ENCODE measurements around the gene CELSR2.

Gene CELSR2

DNA sequence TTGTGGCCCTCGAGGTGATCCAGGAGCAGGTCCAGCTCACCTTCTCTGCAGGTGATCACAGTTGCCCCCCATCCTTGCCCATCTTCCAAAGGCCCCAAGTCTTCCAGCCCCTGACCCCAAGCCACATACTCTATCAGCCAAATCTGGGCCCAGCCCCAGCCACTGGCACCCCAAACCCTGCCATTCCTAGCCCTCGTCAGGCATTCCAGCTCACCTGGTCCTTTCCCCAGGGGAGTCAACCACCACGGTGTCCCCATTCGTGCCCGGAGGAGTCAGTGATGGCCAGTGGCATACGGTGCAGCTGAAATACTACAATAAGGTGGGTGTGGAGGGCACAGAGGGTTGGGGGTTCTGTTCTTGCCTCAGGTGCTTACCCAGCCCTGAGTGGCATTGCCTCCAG lies 12.2 kb downstream of the CELSR2 start:
- Mint-ChIP-seq H3K27ac (no peak overlapping the region), H3K4me3 (no peak overlapping the region), H3K9me3 (ENCODE audit: low read depth) (no peaks in the 10 kb centered on the region), H3K4me1 (ENCODE audit: low read depth) (peaks cover 2% of the 10 kb centered on the region), H3K27me3 (no peaks in the 10 kb centered on the region), H3K36me3 (no peaks in the 10 kb centered on the region)

- no peaks in the 10 kb centered on the region for H3K9me3 Mint-ChIP-seq (ENCODE audit: low read depth)
- H3K4me1 Mint-ChIP-seq (ENCODE audit: low read depth) = peaks cover 2% of the 10 kb centered on the region
- no peak overlapping the region for H3K27ac Mint-ChIP-seq
- H3K36me3 Mint-ChIP-seq = no peaks in the 10 kb centered on the region
- no peaks in the 10 kb centered on the region for H3K27me3 Mint-ChIP-seq
- no peak overlapping the region for H3K4me3 Mint-ChIP-seq
These were observed 13.1 kb downstream of the CELSR2 start for GRCh38 chr1:109262231-109263055.

DNA sequence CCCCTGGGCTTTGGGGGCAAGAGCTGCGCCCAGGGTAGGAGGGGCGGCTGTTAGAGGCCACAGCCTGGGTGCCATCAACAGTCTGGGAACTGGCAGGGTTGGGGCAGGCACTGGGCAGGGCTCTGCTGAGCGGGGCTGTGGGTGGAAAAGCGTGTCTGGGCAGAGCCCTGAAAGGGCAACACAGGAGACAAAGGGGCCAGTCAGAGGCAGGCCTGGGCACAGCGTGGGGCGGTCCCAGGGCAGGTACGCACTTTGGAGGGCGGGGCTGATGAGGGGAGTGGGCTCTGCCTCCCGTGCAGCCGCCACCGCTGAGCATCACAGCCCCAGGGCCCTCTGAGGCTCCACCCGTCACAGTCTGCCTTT lies 13.9 kb downstream of the CELSR2 start:
- Mint-ChIP-seq H3K9me3 (ENCODE audit: low read depth) (no peaks in the 10 kb centered on the region), H3K27me3 (no peaks in the 10 kb centered on the region), H3K4me1 (ENCODE audit: low read depth) (peaks cover 2% of the 10 kb centered on the region), H3K36me3 (no peaks in the 10 kb centered on the region), H3K27ac (peak overlapping the region; percentile 81), H3K4me3 (no peak overlapping the region)

DNA sequence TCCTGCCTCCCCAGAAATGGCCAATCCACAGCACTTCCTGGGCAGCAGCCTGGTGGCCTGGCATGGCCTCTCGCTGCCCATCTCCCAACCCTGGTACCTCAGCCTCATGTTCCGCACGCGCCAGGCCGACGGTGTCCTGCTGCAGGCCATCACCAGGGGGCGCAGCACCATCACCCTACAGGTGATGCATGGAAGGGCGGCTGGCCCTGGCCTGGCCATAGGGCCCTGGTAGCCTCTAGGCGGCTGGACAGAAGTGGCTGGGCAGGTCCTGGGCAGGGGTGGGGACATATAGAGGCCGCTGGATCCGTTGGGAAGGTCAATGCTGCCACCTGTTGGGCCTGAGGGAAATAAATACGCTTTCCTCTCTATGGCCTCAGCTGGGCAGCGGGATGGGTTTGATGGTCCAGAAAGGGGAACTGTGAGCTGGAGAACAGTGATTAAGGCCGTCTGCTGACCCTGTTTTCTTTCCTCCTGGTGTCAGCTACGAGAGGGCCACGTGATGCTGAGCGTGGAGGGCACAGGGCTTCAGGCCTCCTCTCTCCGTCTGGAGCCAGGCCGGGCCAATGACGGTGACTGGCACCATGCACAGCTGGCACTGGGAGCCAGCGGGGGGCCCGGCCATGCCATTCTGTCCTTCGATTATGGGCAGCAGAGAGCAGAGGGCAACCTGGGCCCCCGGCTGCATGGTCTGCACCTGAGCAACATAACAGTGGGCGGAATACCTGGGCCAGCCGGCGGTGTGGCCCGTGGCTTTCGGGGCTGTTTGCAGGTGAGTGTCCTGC lies 14.4 kb downstream of the CELSR2 start:
- H3K4me3 Mint-ChIP-seq = no peak overlapping the region
- peak overlapping the region; percentile 81 for H3K27ac Mint-ChIP-seq
- H3K27me3 Mint-ChIP-seq = no peaks in the 10 kb centered on the region
- H3K36me3 Mint-ChIP-seq = no peaks in the 10 kb centered on the region
- peaks cover 2% of the 10 kb centered on the region for H3K4me1 Mint-ChIP-seq (ENCODE audit: low read depth)
- no peaks in the 10 kb centered on the region for H3K9me3 Mint-ChIP-seq (ENCODE audit: low read depth)

DNA sequence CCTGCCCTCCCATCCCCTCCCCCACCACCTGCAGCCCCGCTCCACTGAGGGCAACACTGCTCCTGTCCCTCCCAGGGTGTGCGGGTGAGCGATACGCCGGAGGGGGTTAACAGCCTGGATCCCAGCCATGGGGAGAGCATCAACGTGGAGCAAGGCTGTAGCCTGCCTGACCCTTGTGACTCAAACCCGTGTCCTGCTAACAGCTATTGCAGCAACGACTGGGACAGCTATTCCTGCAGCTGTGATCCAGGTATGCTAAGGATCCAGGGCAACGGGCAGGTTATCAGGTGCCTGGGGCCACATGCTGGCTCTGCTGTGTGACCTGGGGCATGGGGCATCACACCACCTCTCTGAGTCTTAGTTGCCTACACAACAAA lies 15.0 kb downstream of the CELSR2 start:
- Mint-ChIP-seq H3K9me3 (ENCODE audit: low read depth) (no peaks in the 10 kb centered on the region), H3K4me3 (no peak overlapping the region), H3K27ac (no peak overlapping the region), H3K27me3 (no peaks in the 10 kb centered on the region), H3K4me1 (ENCODE audit: low read depth) (peaks cover 2% of the 10 kb centered on the region), H3K36me3 (no peaks in the 10 kb centered on the region)

DNA sequence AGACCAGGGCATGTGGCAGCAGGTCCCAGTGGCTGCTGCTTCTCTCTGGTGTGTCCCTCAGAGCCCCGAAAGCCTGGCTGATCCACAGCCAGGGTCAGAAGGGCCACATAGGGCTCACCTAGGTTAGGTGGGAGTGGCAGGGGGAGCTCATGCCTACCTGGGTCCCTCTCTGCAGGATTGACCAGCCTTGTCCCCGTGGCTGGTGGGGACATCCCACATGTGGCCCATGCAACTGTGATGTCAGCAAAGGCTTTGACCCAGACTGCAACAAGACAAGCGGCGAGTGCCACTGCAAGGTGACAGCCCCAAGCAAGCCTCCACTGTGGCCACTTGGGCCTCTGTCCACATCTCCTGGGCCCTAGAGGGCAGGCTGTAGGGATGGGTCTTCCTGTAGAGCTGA lies 15.7 kb downstream of the CELSR2 start:
- no peak overlapping the region for H3K4me3 Mint-ChIP-seq
- H3K27me3 Mint-ChIP-seq = no peaks in the 10 kb centered on the region
- H3K36me3 Mint-ChIP-seq = peaks cover 2% of the 10 kb centered on the region
- no peaks in the 10 kb centered on the region for H3K9me3 Mint-ChIP-seq (ENCODE audit: low read depth)
- H3K4me1 Mint-ChIP-seq (ENCODE audit: low read depth) = peaks cover 2% of the 10 kb centered on the region
- no peak overlapping the region for H3K27ac Mint-ChIP-seq

- Mint-ChIP-seq H3K27me3 (no peaks in the 10 kb centered on the region), H3K4me3 (no peak overlapping the region), H3K9me3 (ENCODE audit: low read depth) (no peaks in the 10 kb centered on the region), H3K27ac (no peak overlapping the region), H3K4me1 (ENCODE audit: low read depth) (peaks cover 2% of the 10 kb centered on the region), H3K36me3 (peaks cover 2% of the 10 kb centered on the region)
These were observed 16.5 kb downstream of the CELSR2 start for GRCh38 chr1:109265741-109266330.

DNA sequence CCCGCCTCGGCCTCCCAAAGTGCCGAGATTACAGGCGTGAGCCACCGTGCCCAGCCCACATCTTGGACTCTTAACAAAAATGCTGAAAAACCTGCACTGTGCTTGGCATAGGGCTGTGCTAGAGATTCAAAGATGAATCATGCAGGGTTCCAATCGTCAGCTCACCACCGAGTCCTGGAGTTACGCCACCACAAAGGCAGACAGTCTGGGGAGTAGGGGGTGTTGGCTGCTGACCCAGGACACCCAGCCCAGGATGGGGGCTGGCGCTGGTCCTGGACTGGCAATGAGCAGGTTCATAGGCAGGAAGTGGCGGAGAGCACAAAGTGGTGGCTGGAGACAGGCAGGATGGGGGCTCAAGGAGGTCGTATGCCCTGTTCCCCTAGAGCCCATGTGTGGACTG lies 17.6 kb downstream of the CELSR2 start:
- Mint-ChIP-seq H3K27ac (no peak overlapping the region), H3K4me3 (no peak overlapping the region), H3K4me1 (ENCODE audit: low read depth) (peaks cover 2% of the 10 kb centered on the region), H3K27me3 (no peaks in the 10 kb centered on the region), H3K9me3 (ENCODE audit: low read depth) (no peaks in the 10 kb centered on the region), H3K36me3 (peaks cover 2% of the 10 kb centered on the region)

GRCh38 chr1:109267743-109268300 lies 18.5 kb downstream of the CELSR2 start:
- no peaks in the 10 kb centered on the region for H3K9me3 Mint-ChIP-seq (ENCODE audit: low read depth)
- no peak overlapping the region for H3K4me3 Mint-ChIP-seq
- no peak overlapping the region for H3K27ac Mint-ChIP-seq
- no peaks in the 10 kb centered on the region for H3K27me3 Mint-ChIP-seq
- H3K36me3 Mint-ChIP-seq = peaks cover 2% of the 10 kb centered on the region
- peaks cover 2% of the 10 kb centered on the region for H3K4me1 Mint-ChIP-seq (ENCODE audit: low read depth)

DNA sequence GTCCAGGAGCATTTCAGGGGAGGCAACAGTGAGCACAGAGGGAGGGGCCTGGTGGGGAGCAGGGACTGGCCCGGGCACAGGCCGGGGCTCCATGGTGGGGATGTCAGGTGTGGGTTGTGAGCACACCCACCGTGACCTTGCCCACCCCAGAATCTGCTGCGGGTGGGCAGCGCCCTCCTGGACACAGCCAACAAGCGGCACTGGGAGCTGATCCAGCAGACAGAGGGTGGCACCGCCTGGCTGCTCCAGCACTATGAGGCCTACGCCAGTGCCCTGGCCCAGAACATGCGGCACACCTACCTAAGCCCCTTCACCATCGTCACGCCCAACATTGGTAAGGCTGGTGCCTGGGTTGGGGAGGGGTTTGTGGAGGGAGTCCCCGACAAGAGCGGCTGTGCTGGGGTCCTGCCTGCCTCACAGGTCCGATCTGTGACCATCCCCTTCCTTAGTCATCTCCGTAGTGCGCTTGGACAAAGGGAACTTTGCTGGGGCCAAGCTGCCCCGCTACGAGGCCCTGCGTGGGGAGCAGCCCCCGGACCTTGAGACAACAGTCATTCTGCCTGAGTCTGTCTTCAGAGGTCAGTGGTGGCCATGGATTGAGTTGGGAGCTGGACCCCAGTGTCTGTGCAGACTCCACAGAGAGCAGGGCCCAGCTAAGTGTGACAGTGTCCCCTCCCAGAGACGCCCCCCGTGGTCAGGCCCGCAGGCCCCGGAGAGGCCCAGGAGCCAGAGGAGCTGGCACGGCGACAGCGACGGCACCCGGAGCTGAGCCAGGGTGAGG lies 19.3 kb downstream of the CELSR2 start:
- Mint-ChIP-seq H3K4me3 (no peak overlapping the region), H3K9me3 (ENCODE audit: low read depth) (no peaks in the 10 kb centered on the region), H3K36me3 (peaks cover 2% of the 10 kb centered on the region), H3K4me1 (ENCODE audit: low read depth) (peaks cover under 1% of the 10 kb centered on the region), H3K27ac (no peak overlapping the region), H3K27me3 (no peaks in the 10 kb centered on the region)

GRCh38 chr1:109269212-109269980 lies 20.1 kb downstream of the CELSR2 start:
- H3K4me1 Mint-ChIP-seq (ENCODE audit: low read depth) = no peaks in the 10 kb centered on the region
- H3K27ac Mint-ChIP-seq = no peak overlapping the region
- no peak overlapping the region for H3K4me3 Mint-ChIP-seq
- H3K27me3 Mint-ChIP-seq = no peaks in the 10 kb centered on the region
- H3K36me3 Mint-ChIP-seq = peaks cover 2% of the 10 kb centered on the region
- no peaks in the 10 kb centered on the region for H3K9me3 Mint-ChIP-seq (ENCODE audit: low read depth)

DNA sequence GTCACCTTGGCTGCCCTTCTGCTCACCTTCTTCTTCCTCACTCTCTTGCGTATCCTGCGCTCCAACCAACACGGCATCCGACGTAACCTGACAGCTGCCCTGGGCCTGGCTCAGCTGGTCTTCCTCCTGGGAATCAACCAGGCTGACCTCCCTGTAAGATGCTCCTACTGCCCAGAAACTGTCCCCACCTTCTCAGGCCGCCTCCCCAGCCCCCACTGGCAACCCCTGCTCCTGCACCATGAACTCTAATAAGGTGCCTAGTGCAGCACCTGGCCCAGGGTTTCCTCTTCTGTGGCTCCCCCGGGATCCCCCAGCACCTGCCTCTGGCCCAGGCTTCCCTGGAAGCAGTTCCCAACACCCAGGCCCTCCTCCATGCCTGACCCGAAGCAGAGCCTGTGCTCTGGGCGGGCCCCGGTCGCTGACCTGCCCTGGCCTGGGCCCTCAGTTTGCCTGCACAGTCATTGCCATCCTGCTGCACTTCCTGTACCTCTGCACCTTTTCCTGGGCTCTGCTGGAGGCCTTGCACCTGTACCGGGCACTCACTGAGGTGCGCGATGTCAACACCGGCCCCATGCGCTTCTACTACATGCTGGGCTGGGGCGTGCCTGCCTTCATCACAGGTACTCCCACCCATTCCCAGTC lies 20.8 kb downstream of the CELSR2 start:
- Mint-ChIP-seq H3K27me3 (no peaks in the 10 kb centered on the region), H3K4me1 (ENCODE audit: low read depth) (no peaks in the 10 kb centered on the region), H3K27ac (no peak overlapping the region), H3K4me3 (no peak overlapping the region), H3K9me3 (ENCODE audit: low read depth) (no peaks in the 10 kb centered on the region), H3K36me3 (peaks cover 2% of the 10 kb centered on the region)

- Mint-ChIP-seq H3K27me3 (no peaks in the 10 kb centered on the region), H3K27ac (no peak overlapping the region), H3K36me3 (peaks cover 2% of the 10 kb centered on the region), H3K4me3 (no peak overlapping the region), H3K4me1 (ENCODE audit: low read depth) (no peaks in the 10 kb centered on the region), H3K9me3 (ENCODE audit: low read depth) (no peaks in the 10 kb centered on the region)
These were observed 21.4 kb downstream of the CELSR2 start for GRCh38 chr1:109270623-109271317.
